Stimulated activated CD8-positive, alpha-beta memory T cell treated with anti-CD3 and anti-CD28 coated beads, Interleukin-7, amount 100 ng/mL, for 24 hours (primary cell): Measurements from ENCODE around the gene NUTM2F.
"Not testable (repeated sequence)": the region's sequence is repeated elsewhere in the genome, so short reads cannot be mapped to it uniquely, and the experiment has no call there.

Source experiments
- DNase-seq: peaks from one replicate; pipeline ENCODE4 v3.0.0-alpha.2; 2020; ENCODE audit warnings: low read depth

NUTM2F gene

GRCh38 chr9:94328544-94328943 is at the start of gene NUTM2F:
Gene NUTM2F (minus strand): TSS chr9:94328644. CDS start chr9:94328623, 21 bp downstream.
- not testable (repeated sequence) for DNase-seq

GRCh38 chr9:94375197-94375596 is 46.8 kb upstream of the NUTM2F start:
- not testable (repeated sequence) for DNase-seq

- peak; percentile 75 for DNase-seq
These were observed 46.0 kb upstream of the NUTM2F start for GRCh38 chr9:94374176-94375056.

- not testable (repeated sequence) for DNase-seq
These were observed 45.3 kb upstream of the NUTM2F start for GRCh38 chr9:94373779-94374175.

GRCh38 chr9:94370266-94370665 is 41.8 kb upstream of the NUTM2F start:
- DNase-seq, result not testable (repeated sequence)

GRCh38 chr9:94364093-94364614 is 35.7 kb upstream of the NUTM2F start:
- not testable (repeated sequence) for DNase-seq

GRCh38 chr9:94357158-94357557 is 28.7 kb upstream of the NUTM2F start:
- DNase-seq, result not testable (repeated sequence)

GRCh38 chr9:94351901-94352723 is 23.7 kb upstream of the NUTM2F start:
- not testable (repeated sequence) for DNase-seq

- not testable (repeated sequence) for DNase-seq
These were observed 20.3 kb upstream of the NUTM2F start for GRCh38 chr9:94348754-94349153.

- DNase-seq, result not testable (repeated sequence)
These were observed 19.0 kb upstream of the NUTM2F start for GRCh38 chr9:94347451-94347850.

GRCh38 chr9:94341703-94342102 is 13.3 kb upstream of the NUTM2F start:
- not testable (repeated sequence) for DNase-seq

- not testable (repeated sequence) for DNase-seq
These were observed 12.3 kb upstream of the NUTM2F start for GRCh38 chr9:94340750-94341149.

GRCh38 chr9:94339657-94340056 is 11.2 kb upstream of the NUTM2F start:
- not testable (repeated sequence) for DNase-seq

GRCh38 chr9:94338723-94339122 is 10.3 kb upstream of the NUTM2F start:
- DNase-seq, result not testable (repeated sequence)

- DNase-seq, result not testable (repeated sequence)
These were observed 8.0 kb upstream of the NUTM2F start for GRCh38 chr9:94336445-94336844.

GRCh38 chr9:94325583-94325982 is 2.9 kb downstream of the NUTM2F start:
- not testable (repeated sequence) for DNase-seq

GRCh38 chr9:94323153-94323798 is 5.2 kb downstream of the NUTM2F start:
- not testable (repeated sequence) for DNase-seq

GRCh38 chr9:94322342-94322940 is 6.0 kb downstream of the NUTM2F start:
- not testable (repeated sequence) for DNase-seq

GRCh38 chr9:94317949-94318657 is 10.3 kb downstream of the NUTM2F start:
- not testable (repeated sequence) for DNase-seq

- DNase-seq, result not testable (repeated sequence)
These were observed 12.2 kb downstream of the NUTM2F start for GRCh38 chr9:94316236-94316635.
